Nephron (organoid): Measurements from ENCODE around the gene ZNF75A.

Source experiments
- H3K27ac Mint-ChIP-seq, 3 experiments: 2 replicates each; pipeline ENCODE4 v1.8.0; 2020; ENCODE audit warnings: mixed read lengths in 3 of 3, mild to moderate bottlenecking in 2 of 3, moderate library complexity in 1 of 3
- H3K27me3 Mint-ChIP-seq: 2 replicates; pipeline ENCODE4 v1.8.0; 2021; ENCODE audit warnings: low read depth, mild to moderate bottlenecking, moderate library complexity, mixed read lengths
- H3K36me3 Mint-ChIP-seq: 2 replicates; pipeline ENCODE4 v1.8.0; 2020; ENCODE audit warnings: low read depth, mixed read lengths
- H3K4me1 Mint-ChIP-seq: 2 replicates; pipeline ENCODE4 v1.8.0; 2020; ENCODE audit warnings: mixed read lengths
- H3K4me3 Mint-ChIP-seq, 3 experiments: 2 replicates each; pipeline ENCODE4 v1.8.0; 2020; ENCODE audit warnings: mild to moderate bottlenecking in 3 of 3, mixed read lengths in 3 of 3, moderate library complexity in 2 of 3
- H3K9me3 Mint-ChIP-seq: 2 replicates; pipeline ENCODE4 v1.8.0; 2020; ENCODE audit warnings: mixed read lengths
- CTCF ChIP-seq, 3 experiments: fragments of 200-600 bp; sonication (generic); IDR thresholded peaks; one replicate each; pipeline ENCODE4 v1.5.0; 2021; ENCODE audit warnings: antibody characterized with exemption in 3 of 3; ENCODE audit not compliant: unreplicated experiment in 3 of 3

Gene ZNF75A

GRCh38 chr16:3349175-3349574 lies 43.9 kb downstream of the ZNF75A start:
- H3K27me3 Mint-ChIP-seq, result peaks cover 6% of the 10 kb centered on the region
- peaks cover 9% of the 10 kb centered on the region for H3K9me3 Mint-ChIP-seq
- no peak overlapping the region for H3K4me3 Mint-ChIP-seq
- H3K36me3 Mint-ChIP-seq, result no peaks in the 10 kb centered on the region
- no peak for TF ChIP-seq CTCF (IDR thresholded peaks at IDR 0.05; ENCODE audit: unreplicated experiment in 3 of 3)
- H3K4me1 Mint-ChIP-seq, result no peaks in the 10 kb centered on the region
- H3K27ac Mint-ChIP-seq, result no peak overlapping the region

GRCh38 chr16:3355589-3355988 lies 50.3 kb downstream of the ZNF75A start, which contains the start of gene OR2C1:
Gene OR2C1, plus strand, starts transcription at chr16:3355889. Its CDS starts 52 bp downstream, at chr16:3355941.
- H3K4me3 Mint-ChIP-seq, result no peak within 1 kb of the TSS
- H3K27ac Mint-ChIP-seq, result no peak within 1 kb of the TSS
- TF ChIP-seq CTCF (IDR thresholded peaks at IDR 0.05; ENCODE audit: unreplicated experiment in 3 of 3), result no peak
- H3K4me1 Mint-ChIP-seq, result no peaks in the 10 kb centered on the region
- H3K36me3 Mint-ChIP-seq, result no peaks in the 10 kb centered on the region
- peaks cover 4% of the 10 kb centered on the region for H3K27me3 Mint-ChIP-seq
- peaks cover 20% of the 10 kb centered on the region for H3K9me3 Mint-ChIP-seq

- Mint-ChIP-seq H3K9me3 (peaks cover 22% of the 10 kb centered on the region), H3K27me3 (peaks cover 4% of the 10 kb centered on the region), H3K27ac (no peak overlapping the region), H3K36me3 (no peaks in the 10 kb centered on the region), H3K4me3 (no peak overlapping the region), H3K4me1 (no peaks in the 10 kb centered on the region)
- TF ChIP-seq CTCF (IDR thresholded peaks at IDR 0.05; ENCODE audit: unreplicated experiment in 3 of 3), result no peak
Measured at GRCh38 chr16:3356118-3356517, 50.8 kb downstream of the ZNF75A start.

- Mint-ChIP-seq H3K4me1 (no peaks in the 10 kb centered on the region), H3K36me3 (no peaks in the 10 kb centered on the region), H3K27me3 (peaks cover 8% of the 10 kb centered on the region), H3K27ac (no peak overlapping the region), H3K4me3 (no peak overlapping the region), H3K9me3 (peaks cover 27% of the 10 kb centered on the region)
- TF ChIP-seq CTCF (IDR thresholded peaks at IDR 0.05; ENCODE audit: unreplicated experiment in 3 of 3), result no peak
Measured at GRCh38 chr16:3358871-3359270, 53.6 kb downstream of the ZNF75A start.

- Mint-ChIP-seq H3K9me3 (peaks cover 24% of the 10 kb centered on the region), H3K27me3 (peaks cover 4% of the 10 kb centered on the region), H3K4me3 (no peak overlapping the region), H3K4me1 (no peaks in the 10 kb centered on the region), H3K27ac (no peak overlapping the region), H3K36me3 (no peaks in the 10 kb centered on the region)
- no peak for TF ChIP-seq CTCF (IDR thresholded peaks at IDR 0.05; ENCODE audit: unreplicated experiment in 3 of 3)
Measured at GRCh38 chr16:3362931-3363330, 57.6 kb downstream of the ZNF75A start.

- no peaks in the 10 kb centered on the region for H3K4me1 Mint-ChIP-seq
- H3K27ac Mint-ChIP-seq, result no peak overlapping the region
- peaks cover 4% of the 10 kb centered on the region for H3K27me3 Mint-ChIP-seq
- H3K36me3 Mint-ChIP-seq, result no peaks in the 10 kb centered on the region
- TF ChIP-seq CTCF (IDR thresholded peaks at IDR 0.05; ENCODE audit: unreplicated experiment in 3 of 3), result no peak
- H3K4me3 Mint-ChIP-seq, result no peak overlapping the region
- H3K9me3 Mint-ChIP-seq, result peaks cover 24% of the 10 kb centered on the region
Measured at GRCh38 chr16:3363793-3364192, 58.5 kb downstream of the ZNF75A start.
